Measurements from ENCODE around the gene LGALS3. TPM values are rescaled to one million over a fixed set of nuclear protein-coding genes. Genes with fewer than 3 reads are reported as not detected.

The LGALS3 gene
- total RNA-seq, 4 donors from 2014 or later = 65.7 to 201 (median 111) TPM

- 85 to 95% methylated on average over 7 of the region's 7 CpGs for WGBS, 2 donors
- Histone ChIP-seq H3K27ac (peak overlapping the region; percentile 67 to 78 (median 70)), H3K9me3 (no peaks in the 10 kb centered on the region), H3K27me3 (no peaks in the 10 kb centered on the region), H3K36me3 (no peaks in the 10 kb centered on the region), H3K4me3 (replicated peaks in 1 of 3) (no peak overlapping the region), H3K4me1 (peaks cover 7 to 34% of the 10 kb centered on the region in 2 donors)
- no peak for DNase-seq
- intact Hi-C loops (cut with DNase I) = no loop called here
- TF ChIP-seq CTCF (IDR thresholded peaks at IDR 0.05) (no peak), POLR2A (IDR thresholded peaks at IDR 0.05) (no peak)
Observed at GRCh38 chr14:55117803-55118441, 11.1 kb upstream of the LGALS3 start.

GRCh38 chr14:55118761-55119160, 10.3 kb upstream of the LGALS3 start:
- no peak for TF ChIP-seq POLR2A (IDR thresholded peaks at IDR 0.05)
- no peak for TF ChIP-seq CTCF (IDR thresholded peaks at IDR 0.05)
- intact Hi-C loops (cut with DNase I) = no loop called here
- Histone ChIP-seq H3K27me3 (no peaks in the 10 kb centered on the region), H3K9me3 (no peaks in the 10 kb centered on the region), H3K27ac (peak overlapping the region; percentile 67 to 78 (median 70)), H3K36me3 (no peaks in the 10 kb centered on the region), H3K4me1 (peaks cover 9 to 39% of the 10 kb centered on the region in 2 donors), H3K4me3 (replicated peaks in 1 of 3) (no peak overlapping the region)
- WGBS, 2 donors = 55 to 74% methylated on average over 3 of the region's 3 CpGs
- DNase-seq = no peak

GRCh38 chr14:55120571-55121495, 8.2 kb upstream of the LGALS3 start:
- Histone ChIP-seq H3K27ac (no peak overlapping the region), H3K9me3 (no peaks in the 10 kb centered on the region), H3K36me3 (no peaks in the 10 kb centered on the region), H3K4me3 (replicated peaks in 1 of 3) (no peak overlapping the region), H3K4me1 (peaks cover 9 to 39% of the 10 kb centered on the region in 2 donors), H3K27me3 (no peaks in the 10 kb centered on the region)
- DNase-seq = no peak
- intact Hi-C loops (cut with DNase I) = no loop called here
- TF ChIP-seq POLR2A (IDR thresholded peaks at IDR 0.05) (no peak), CTCF (IDR thresholded peaks at IDR 0.05) (no peak)
- WGBS, 2 donors = 92 to 93% methylated on average over 13 of the region's 13 CpGs

GRCh38 chr14:55121628-55122439, 7.2 kb upstream of the LGALS3 start:
- intact Hi-C loops (cut with DNase I) = no loop called here
- Histone ChIP-seq H3K4me3 (replicated peaks in 1 of 3) (no peak overlapping the region), H3K36me3 (no peaks in the 10 kb centered on the region), H3K9me3 (no peaks in the 10 kb centered on the region), H3K27ac (peak overlapping the region in 1 of 3 donors; percentile 9), H3K4me1 (peaks cover 9 to 32% of the 10 kb centered on the region in 2 donors), H3K27me3 (no peaks in the 10 kb centered on the region)
- no peak for DNase-seq
- TF ChIP-seq CTCF (IDR thresholded peaks at IDR 0.05) (no peak), POLR2A (IDR thresholded peaks at IDR 0.05) (no peak)
- WGBS, 2 donors = 92 to 93% methylated on average over 9 of the region's 9 CpGs
